IPS-15b (cell line): Measurements from ENCODE around the gene EBLN1.
"Not testable (repeated sequence)": the region's sequence is repeated elsewhere in the genome, so short reads cannot be mapped to it uniquely, and the experiment has no call there.

Source experiments
- H3K27me3 ChIP-seq: one replicate; pipeline ENCODE4 v1.6.1; 2013; ENCODE audit warnings: low read length; ENCODE audit not compliant: control insufficient read depth, insufficient read depth
- H3K36me3 ChIP-seq: one replicate; pipeline ENCODE4 v1.6.1; 2013; ENCODE audit warnings: low read length; ENCODE audit not compliant: control insufficient read depth, insufficient read depth
- H3K4me1 ChIP-seq: one replicate; pipeline ENCODE4 v1.6.1; 2013; ENCODE audit warnings: mild to moderate bottlenecking, low read length; ENCODE audit not compliant: control insufficient read depth, insufficient read depth
- H3K4me3 ChIP-seq: one replicate; pipeline ENCODE4 v1.5.1; 2013; ENCODE audit warnings: low read depth, low read length
- H3K9ac ChIP-seq: one replicate; pipeline ENCODE4 v1.6.1; 2013; ENCODE audit warnings: low read depth, mild to moderate bottlenecking, low read length
- H3K9me3 ChIP-seq: one replicate; pipeline ENCODE4 v1.6.1; 2013; ENCODE audit warnings: mild to moderate bottlenecking, low read length; ENCODE audit not compliant: control insufficient read depth, insufficient read depth

EBLN1 gene

DNA sequence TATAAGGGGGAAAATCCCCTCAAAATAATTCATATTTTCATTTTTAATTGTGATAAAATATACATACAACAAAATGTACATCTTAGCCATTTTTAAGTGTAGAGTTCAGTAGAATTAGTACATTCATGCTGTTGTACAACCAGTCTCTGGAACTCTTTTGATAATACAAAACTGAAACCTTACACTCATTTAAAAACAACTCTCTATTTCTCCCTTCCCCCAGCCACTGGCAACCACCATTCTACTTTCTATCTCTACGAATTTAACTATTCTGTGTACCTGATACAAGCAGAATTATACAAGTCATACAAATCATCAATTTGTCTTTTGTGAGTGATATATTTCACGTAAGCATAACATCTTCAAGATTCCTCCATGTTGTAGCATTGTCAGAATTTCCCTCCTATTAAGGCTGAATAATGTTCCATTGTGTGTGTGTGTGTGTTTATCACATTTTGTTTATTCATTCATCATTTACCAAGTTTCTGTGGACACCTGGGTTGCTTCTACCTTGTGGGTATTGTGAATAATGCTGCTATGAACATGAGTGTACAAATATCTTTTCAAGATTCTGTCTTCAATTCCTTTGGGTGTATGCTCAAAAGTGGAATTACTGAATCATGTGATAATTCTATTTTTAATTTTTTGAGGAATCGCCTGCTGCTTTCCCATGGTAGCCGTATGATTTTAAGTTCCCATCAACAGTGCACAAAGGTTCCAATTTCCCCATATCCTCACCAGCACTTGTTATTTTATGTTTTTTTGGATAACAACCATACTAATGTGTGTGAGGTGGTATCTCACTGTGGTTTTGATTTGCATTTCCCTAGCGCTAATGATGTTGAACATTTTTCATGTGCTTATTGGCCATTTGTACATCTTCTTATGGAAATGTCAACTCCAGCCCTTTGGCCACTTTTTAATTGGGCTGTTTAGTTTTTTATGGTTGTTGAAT is 4.7 kb upstream of the EBLN1 start:
- Histone ChIP-seq H3K4me1 (no peaks in the 10 kb centered on the region), H3K9me3 (no peaks in the 10 kb centered on the region), H3K36me3 (no peaks in the 10 kb centered on the region), H3K27me3 (no peaks in the 10 kb centered on the region), H3K4me3 (no peak overlapping the region), H3K9ac (no peak overlapping the region)

DNA sequence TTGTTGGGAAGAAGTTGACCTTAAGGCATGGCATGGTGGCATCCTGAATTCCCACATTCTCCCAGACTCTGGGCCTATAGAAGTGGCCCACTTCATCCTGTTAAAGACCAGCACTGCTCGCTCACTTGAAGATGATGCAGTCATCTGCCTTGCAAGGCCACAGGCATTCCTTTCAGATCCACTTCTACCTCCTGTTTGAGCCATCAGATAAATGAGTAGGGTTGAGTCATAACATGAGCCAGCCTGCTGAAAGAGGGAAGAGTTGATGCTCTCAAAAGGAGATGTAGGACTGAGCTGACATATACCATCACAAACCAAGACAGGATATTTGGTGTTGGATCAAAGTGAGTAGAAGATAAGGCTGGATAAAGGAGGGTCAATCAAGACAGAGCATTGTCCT is 1.5 kb upstream of the EBLN1 start:
- Histone ChIP-seq H3K9ac (no peak overlapping the region), H3K4me3 (no peak overlapping the region), H3K9me3 (no peaks in the 10 kb centered on the region), H3K27me3 (no peaks in the 10 kb centered on the region), H3K36me3 (no peaks in the 10 kb centered on the region), H3K4me1 (no peaks in the 10 kb centered on the region)

DNA sequence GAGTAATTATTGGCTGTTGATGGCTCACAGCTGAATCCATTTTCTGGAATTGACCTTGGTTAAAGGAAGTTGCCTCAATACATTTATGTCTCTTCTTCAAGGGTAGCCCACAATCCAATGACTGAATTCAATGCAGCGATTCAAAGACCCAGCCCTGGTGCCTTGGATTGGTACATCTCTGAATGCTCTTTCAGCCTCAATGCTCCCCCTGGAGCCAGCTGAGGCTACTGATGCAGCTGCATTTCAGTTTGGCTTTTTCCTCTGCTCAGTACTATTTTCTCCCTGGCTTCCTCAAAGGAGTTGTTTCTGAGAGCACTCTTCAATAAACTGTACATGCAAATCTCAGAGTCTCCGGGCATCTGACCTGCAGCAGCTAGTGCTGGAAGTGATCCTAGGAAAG is 633 bp upstream of the EBLN1 start:
- no peaks in the 10 kb centered on the region for H3K36me3 ChIP-seq
- no peaks in the 10 kb centered on the region for H3K9me3 ChIP-seq

DNA sequence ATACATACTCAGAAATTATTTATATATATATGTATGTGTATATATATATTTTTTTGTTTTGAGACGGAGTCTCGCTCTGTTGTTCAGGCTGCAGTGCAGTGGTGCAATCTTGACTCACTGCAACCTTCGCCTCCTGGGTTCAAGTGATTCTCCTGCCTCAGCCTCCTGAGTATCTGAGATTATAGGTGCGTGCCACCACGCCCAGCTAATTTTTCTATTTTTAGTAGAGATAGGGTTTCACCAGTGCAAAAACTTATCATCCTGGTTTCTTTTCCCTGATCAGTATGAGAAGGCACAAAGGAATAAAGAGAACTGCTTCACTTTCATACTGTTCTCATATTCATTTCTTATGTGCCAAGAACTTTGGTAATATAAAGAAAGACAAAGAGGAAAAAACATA is 731 bp downstream of the EBLN1 start:
- not testable (repeated sequence) for H3K27me3 ChIP-seq, H3K4me3 ChIP-seq, H3K9ac ChIP-seq, H3K4me1 ChIP-seq, H3K36me3 ChIP-seq, H3K9me3 ChIP-seq

More for the DNA sequence above, 633 bp upstream of the EBLN1 start:
- no peaks in the 10 kb centered on the region for H3K27me3 ChIP-seq
- no peak overlapping the region for H3K4me3 ChIP-seq
- no peak overlapping the region for H3K9ac ChIP-seq
- no peaks in the 10 kb centered on the region for H3K4me1 ChIP-seq

DNA sequence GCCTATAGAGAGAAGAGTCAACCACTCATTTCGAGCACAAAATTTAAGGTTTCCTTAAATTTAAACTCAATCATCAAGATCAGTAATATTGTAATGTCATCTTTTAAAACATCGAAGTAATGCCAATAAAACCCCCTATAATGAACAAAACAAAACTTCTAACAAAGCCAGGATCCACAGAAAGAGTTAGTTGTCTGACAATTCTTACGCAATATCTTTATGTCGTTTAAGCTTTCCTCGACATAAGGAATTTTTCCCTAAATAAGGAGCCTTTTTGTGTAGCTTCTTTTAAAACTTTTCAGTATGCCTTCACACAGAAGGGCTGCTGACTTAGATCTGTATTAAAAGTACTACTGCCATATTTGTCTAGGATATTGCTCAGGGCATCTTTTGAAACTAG is 7.5 kb downstream of the EBLN1 start:
- no peaks in the 10 kb centered on the region for H3K36me3 ChIP-seq
- no peak overlapping the region for H3K4me3 ChIP-seq
- H3K9ac ChIP-seq = no peak overlapping the region
- H3K27me3 ChIP-seq = no peaks in the 10 kb centered on the region
- H3K9me3 ChIP-seq = no peaks in the 10 kb centered on the region
- no peaks in the 10 kb centered on the region for H3K4me1 ChIP-seq

DNA sequence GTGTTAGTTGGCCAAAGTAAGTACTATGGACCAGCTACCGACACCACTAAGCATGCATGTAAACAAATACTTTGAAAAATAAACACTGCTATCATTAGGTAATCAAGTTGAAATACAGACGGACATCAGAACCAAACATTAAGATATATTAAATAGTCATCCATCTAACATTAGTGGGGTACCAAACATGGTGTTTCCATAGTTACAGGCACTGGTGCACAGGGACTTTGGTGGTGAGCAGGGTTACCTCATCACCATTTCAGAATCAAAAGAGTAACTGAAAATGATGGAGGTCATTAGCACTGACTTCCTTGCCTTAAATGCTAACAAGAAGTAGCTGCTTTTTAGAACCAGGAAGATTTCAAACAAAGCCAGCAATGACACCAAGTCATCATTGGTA is 23.9 kb downstream of the EBLN1 start:
- H3K4me1 ChIP-seq = no peaks in the 10 kb centered on the region
- no peaks in the 10 kb centered on the region for H3K36me3 ChIP-seq
- H3K9me3 ChIP-seq = no peaks in the 10 kb centered on the region
- no peak overlapping the region for H3K9ac ChIP-seq
- no peak overlapping the region for H3K4me3 ChIP-seq
- no peaks in the 10 kb centered on the region for H3K27me3 ChIP-seq

DNA sequence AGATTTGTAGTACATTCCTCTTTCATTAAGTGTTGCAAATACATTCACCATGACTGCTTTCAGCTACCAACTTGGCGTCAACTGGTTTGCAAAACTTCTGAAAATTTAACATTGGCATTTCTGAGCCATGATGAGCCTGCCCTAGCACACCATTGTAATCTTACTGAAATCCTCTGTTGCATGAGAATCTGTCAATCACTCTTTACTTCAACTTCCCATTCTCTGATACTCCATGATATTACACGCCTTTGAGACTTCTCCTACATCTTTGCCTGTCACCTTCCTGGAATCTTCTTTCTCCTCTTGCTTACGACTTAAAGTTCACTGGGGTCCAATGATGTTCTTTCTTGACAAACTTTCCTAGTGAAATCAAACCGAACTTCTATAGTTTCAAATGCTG is 32.2 kb downstream of the EBLN1 start:
- no peaks in the 10 kb centered on the region for H3K4me1 ChIP-seq
- no peaks in the 10 kb centered on the region for H3K9me3 ChIP-seq
- H3K27me3 ChIP-seq = no peaks in the 10 kb centered on the region
- H3K4me3 ChIP-seq = no peak overlapping the region
- H3K36me3 ChIP-seq = no peaks in the 10 kb centered on the region
- H3K9ac ChIP-seq = no peak overlapping the region

DNA sequence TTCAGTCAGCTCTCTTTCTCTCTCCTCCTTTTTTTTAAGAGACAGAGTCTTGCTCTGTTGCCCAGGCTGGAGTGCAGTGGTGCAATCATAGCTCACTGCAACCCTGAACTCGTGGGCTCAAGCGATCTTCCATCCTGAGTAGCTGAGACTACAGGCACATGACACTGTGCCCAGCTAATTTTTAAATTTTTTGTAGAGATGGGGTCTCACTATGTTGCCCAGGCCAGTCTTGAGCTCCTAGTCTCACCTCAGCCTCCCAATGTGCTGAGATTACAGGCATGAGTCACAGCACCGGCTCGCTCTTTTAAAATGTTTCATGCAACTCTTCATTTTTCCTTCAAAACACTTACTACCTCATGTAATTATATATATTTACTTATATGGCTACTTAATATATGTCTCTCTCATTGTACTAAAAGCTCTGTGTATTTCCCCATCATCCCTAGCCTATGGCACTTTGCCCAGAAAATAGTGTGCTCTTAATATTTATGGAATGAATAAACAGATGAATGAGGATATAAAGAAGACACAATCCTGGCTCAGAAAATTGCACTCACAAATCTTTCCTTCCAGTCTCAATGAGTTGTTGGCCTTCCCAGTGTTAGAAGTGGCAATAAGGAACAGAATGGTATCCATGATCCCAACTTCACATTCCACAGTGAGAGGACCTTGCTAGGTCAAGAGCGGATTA is 33.9 kb downstream of the EBLN1 start:
- no peak overlapping the region for H3K9ac ChIP-seq
- no peaks in the 10 kb centered on the region for H3K36me3 ChIP-seq
- H3K9me3 ChIP-seq = no peaks in the 10 kb centered on the region
- no peaks in the 10 kb centered on the region for H3K27me3 ChIP-seq
- H3K4me1 ChIP-seq = peaks cover 3% of the 10 kb centered on the region
- H3K4me3 ChIP-seq = no peak overlapping the region

DNA sequence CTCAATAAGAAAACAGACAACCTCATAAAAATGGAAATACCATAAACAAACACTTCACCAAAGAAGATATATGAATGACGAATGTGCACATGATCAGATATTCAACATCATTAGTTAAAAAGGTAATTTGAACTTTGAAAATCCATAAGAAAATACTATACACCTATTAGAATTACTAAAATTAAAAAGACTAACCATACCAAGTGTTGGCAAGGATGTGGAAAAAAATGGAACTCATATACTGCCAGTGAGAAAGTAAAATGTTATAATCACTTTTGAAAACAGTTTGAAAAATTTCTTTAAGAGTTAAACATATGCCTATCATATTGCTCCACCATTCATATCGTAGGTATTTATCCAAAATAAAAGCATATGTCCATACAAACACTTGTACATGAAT is 37.1 kb downstream of the EBLN1 start:
- H3K9me3 ChIP-seq = no peaks in the 10 kb centered on the region
- no peak overlapping the region for H3K9ac ChIP-seq
- H3K4me1 ChIP-seq = peaks cover 3% of the 10 kb centered on the region
- no peaks in the 10 kb centered on the region for H3K27me3 ChIP-seq
- H3K36me3 ChIP-seq = no peaks in the 10 kb centered on the region
- H3K4me3 ChIP-seq = no peak overlapping the region

DNA sequence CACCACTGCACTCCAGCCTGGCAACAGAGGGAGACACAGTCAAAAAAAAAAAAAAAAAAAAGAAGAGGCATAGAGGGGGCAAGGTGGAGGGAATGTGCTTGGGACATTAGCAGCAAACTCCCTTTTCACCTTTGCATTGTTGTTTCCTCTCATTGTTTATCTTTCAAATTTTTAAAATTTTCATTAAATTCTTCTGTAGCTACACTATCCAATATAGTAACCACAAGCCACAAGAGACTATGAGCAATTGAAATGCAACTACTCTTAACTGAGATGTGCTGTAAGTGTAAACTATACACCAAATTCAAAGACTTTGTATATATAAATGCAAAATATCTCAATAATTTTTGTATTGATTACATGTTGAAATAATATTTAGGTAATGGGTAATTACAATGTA is 43.4 kb downstream of the EBLN1 start:
- Histone ChIP-seq H3K9ac (no peak overlapping the region), H3K27me3 (no peaks in the 10 kb centered on the region), H3K9me3 (no peaks in the 10 kb centered on the region), H3K4me1 (peaks cover under 1% of the 10 kb centered on the region), H3K36me3 (no peaks in the 10 kb centered on the region), H3K4me3 (no peak overlapping the region)

DNA sequence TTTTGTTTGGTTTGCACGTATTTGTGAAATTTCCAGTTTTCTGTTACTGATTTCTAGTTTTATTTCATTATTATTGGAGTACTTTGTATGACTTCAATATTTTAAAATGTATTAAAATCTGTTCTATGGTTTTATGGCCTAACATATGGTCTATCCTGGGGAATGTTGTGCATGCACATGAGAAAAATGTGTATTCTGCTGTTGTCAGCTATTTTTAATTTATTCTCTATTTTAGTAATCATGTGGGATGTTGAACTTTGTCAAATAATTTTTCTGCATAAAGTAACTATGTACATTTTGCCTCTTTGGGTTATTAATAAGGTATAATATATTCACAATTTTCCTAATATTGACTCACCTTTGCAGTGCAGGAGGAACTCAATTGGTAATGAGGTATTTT is 46.7 kb downstream of the EBLN1 start:
- H3K27me3 ChIP-seq = no peaks in the 10 kb centered on the region
- no peak overlapping the region for H3K9ac ChIP-seq
- H3K36me3 ChIP-seq = no peaks in the 10 kb centered on the region
- no peak overlapping the region for H3K4me3 ChIP-seq
- H3K9me3 ChIP-seq = no peaks in the 10 kb centered on the region
- H3K4me1 ChIP-seq = no peaks in the 10 kb centered on the region

DNA sequence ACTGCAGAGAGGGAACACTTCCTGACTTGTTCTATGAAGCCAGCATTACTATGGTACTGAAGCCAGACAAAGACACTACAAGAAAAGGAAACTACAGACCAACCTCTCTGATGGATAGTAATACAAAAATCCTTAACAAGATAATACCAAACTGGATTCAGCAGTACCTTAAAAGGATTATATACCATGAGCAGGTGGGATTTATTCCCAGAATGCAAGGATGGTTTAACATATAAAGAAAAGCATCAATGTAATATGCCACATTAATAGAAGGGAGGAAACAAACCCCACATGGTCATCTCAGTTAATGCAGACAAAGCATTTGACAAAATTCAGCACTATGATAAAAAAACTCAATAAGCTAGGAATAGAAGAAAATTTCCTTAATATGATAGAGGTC is 47.2 kb downstream of the EBLN1 start:
- no peak overlapping the region for H3K9ac ChIP-seq
- H3K27me3 ChIP-seq = no peaks in the 10 kb centered on the region
- no peaks in the 10 kb centered on the region for H3K9me3 ChIP-seq
- no peak overlapping the region for H3K4me3 ChIP-seq
- no peaks in the 10 kb centered on the region for H3K4me1 ChIP-seq
- no peaks in the 10 kb centered on the region for H3K36me3 ChIP-seq
